DOHH2 (cell line): ENCODE results near the gene MCOLN1.

Experiments used
- CTCF ChIP-seq: fragments of 200-600 bp; sonication (generic); IDR thresholded peaks from one replicate; pipeline ENCODE4 v1.5.1; 2014; ENCODE audit warnings: antibody characterized with exemption, mild to moderate bottlenecking, low read depth, low read length; ENCODE audit not compliant: poor library complexity, severe bottlenecking
- EZH2phosphoT487 ChIP-seq: fragments of 200-600 bp; sonication (generic); IDR thresholded peaks from 2 replicates; pipeline ENCODE4 v1.6.1; 2017; ENCODE audit warnings: borderline replicate concordance, mild to moderate bottlenecking, antibody characterized with exemption, low read length, moderate library complexity, mixed read lengths

- TF ChIP-seq EZH2phosphoT487 (no peak), CTCF (no peak)
Observed at GRCh38 chr19:7483720-7484201, 38.7 kb upstream of the MCOLN1 start.
